Muscle layer of duodenum (tissue), 2 donors: ENCODE measurements around the gene CACFD1.

Source experiments
- H3K27ac ChIP-seq: one replicate; pipeline ENCODE4 v1.7.0; 2013; ENCODE audit warnings: mild to moderate bottlenecking, low read length
- H3K27me3 ChIP-seq: one replicate; pipeline ENCODE4 v1.7.0; 2013; ENCODE audit warnings: low read depth, mild to moderate bottlenecking, control low read depth, low read length
- H3K36me3 ChIP-seq, 2 donors: one replicate each; pipeline ENCODE4 v1.7.0; 2013; ENCODE audit warnings: low read length in 2 of 2, control low read depth in 1 of 2, mild to moderate bottlenecking in 1 of 2; ENCODE audit not compliant: insufficient read depth in 2 of 2, control insufficient read depth in 1 of 2
- H3K4me1 ChIP-seq, 2 donors: one replicate each; pipeline ENCODE4 v1.7.0; 2013; ENCODE audit warnings: low read length in 2 of 2, mild to moderate bottlenecking in 2 of 2, control low read depth in 1 of 2, moderate library complexity in 1 of 2; ENCODE audit not compliant: insufficient read depth in 2 of 2, control insufficient read depth in 1 of 2
- H3K4me3 ChIP-seq, 2 donors: one replicate each; pipeline ENCODE4 v1.7.0; 2013; ENCODE audit warnings: low read length in 2 of 2, low read depth in 1 of 2, mild to moderate bottlenecking in 1 of 2
- H3K9me3 ChIP-seq, 2 donors: one replicate each; pipeline ENCODE4 v1.7.0; 2013; ENCODE audit warnings: low read length in 2 of 2, control low read depth in 1 of 2, mild to moderate bottlenecking in 1 of 2; ENCODE audit not compliant: control insufficient read depth in 1 of 2
- donor health status: healthy.

The CACFD1 gene

DNA sequence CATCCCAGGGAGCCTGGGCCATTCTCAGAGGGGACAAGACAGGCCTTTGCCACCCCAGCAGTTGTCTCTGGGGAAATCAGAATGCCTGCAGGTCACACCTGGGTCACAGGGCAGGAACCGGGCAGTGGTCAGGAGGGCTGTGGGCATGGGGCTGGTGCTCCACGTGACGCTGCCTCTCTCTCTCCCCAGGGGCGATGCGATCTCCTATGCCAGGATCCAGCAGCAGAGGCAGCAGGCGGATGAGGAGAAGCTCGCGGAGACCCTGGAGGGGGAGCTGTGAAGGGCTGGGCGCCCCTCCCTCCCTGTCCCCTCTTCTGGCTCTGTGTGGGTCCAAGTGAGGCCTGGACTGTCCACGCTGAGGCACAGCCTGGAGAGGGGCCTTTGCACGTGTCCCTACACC is 8.6 kb downstream of the CACFD1 start:
- Histone ChIP-seq H3K27me3 (no peaks in the 10 kb centered on the region), H3K27ac (no peak overlapping the region), H3K4me3 (no peak overlapping the region), H3K9me3 (no peaks in the 10 kb centered on the region), H3K4me1 (no peaks in the 10 kb centered on the region), H3K36me3 (peaks cover 0 to 36% of the 10 kb centered on the region in 2 donors)

DNA sequence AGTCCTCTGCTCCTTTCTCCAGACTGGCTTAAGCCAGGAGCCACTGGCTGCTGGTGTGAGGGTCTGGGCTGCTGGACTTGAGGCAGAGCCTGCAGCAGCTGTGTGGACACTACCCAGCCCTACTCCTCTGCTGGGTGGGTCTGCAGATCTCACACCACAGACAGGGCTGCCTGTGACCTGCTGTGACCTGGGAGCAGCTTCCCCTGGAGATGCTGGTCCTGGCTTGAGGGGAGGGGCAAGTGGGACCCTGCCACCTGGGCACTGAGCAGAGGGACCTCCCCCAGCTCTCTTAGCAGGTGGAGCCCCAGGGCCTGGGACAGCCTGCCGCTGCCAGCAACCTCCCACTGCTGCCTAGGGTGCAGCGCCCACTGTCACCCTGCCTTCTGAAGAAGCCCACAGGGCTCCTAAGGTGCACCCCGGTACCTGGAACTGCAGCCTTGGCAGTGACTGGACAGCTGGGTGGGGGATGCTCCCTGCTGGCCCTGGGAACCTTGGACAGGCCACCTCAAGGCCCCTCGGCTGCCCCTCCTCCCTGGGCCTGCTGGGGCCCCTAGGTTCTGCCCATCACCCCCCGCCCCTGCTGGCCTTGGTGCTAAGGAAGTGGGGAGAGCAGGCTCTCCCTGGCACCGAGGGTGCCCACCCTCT is 9.1 kb downstream of the CACFD1 start:
- H3K4me3 ChIP-seq = no peak overlapping the region
- no peaks in the 10 kb centered on the region for H3K27me3 ChIP-seq
- H3K9me3 ChIP-seq = no peaks in the 10 kb centered on the region
- no peak overlapping the region for H3K27ac ChIP-seq
- peaks cover 0 to 36% of the 10 kb centered on the region in 2 donors for H3K36me3 ChIP-seq
- no peaks in the 10 kb centered on the region for H3K4me1 ChIP-seq

DNA sequence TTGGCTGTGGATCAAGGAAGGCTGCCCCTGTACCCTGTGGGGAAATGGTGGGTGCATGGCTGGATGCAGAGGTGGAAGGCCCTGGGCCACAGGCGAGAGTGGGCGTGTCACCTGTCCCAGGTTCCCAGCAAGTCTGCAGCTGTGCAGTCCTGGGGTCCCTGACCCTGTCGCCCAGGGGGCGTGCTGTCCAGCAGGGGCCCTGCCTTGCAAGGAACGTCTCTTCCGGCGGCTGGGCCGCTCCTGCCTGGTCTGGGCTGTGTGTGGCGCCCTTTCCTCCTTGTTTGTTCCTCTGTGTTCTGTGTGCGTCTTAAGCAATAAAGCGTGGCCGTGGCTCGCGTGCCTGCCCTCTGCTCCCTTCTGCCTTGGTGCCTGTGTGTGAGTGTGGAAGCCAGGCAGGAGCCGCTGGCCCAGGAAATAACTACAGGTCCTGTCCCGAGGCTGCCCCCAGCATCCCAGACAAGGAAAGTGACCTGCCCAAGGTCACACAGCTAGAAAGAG is 10.7 kb downstream of the CACFD1 start:
- Histone ChIP-seq H3K9me3 (no peaks in the 10 kb centered on the region), H3K4me3 (no peak overlapping the region), H3K4me1 (no peaks in the 10 kb centered on the region), H3K27me3 (no peaks in the 10 kb centered on the region), H3K27ac (no peak overlapping the region), H3K36me3 (peaks cover 0 to 26% of the 10 kb centered on the region in 2 donors)

DNA sequence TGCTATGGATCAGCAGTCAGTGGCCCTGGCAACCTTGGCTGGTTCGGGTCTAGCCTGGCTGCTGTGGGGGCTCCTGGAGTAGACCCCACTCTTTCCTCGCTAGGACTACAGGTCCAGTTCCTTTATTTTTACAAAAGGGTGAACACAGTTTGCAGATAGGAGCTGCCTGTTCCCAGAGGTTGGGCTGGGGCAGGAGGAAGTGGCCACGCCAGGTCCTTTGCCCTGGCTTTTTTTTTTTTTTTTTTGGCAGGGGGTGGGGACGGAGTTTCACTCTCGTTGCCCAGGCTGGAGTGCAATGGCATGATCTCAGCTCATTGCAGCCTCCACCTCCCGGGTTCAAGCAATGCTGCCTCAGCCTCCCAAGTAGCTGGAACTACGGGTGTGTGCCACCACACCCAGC is 11.2 kb downstream of the CACFD1 start:
- Histone ChIP-seq H3K27ac (no peak overlapping the region), H3K9me3 (no peaks in the 10 kb centered on the region), H3K36me3 (peaks cover 0 to 26% of the 10 kb centered on the region in 2 donors), H3K4me3 (no peak overlapping the region), H3K27me3 (no peaks in the 10 kb centered on the region), H3K4me1 (no peaks in the 10 kb centered on the region)

DNA sequence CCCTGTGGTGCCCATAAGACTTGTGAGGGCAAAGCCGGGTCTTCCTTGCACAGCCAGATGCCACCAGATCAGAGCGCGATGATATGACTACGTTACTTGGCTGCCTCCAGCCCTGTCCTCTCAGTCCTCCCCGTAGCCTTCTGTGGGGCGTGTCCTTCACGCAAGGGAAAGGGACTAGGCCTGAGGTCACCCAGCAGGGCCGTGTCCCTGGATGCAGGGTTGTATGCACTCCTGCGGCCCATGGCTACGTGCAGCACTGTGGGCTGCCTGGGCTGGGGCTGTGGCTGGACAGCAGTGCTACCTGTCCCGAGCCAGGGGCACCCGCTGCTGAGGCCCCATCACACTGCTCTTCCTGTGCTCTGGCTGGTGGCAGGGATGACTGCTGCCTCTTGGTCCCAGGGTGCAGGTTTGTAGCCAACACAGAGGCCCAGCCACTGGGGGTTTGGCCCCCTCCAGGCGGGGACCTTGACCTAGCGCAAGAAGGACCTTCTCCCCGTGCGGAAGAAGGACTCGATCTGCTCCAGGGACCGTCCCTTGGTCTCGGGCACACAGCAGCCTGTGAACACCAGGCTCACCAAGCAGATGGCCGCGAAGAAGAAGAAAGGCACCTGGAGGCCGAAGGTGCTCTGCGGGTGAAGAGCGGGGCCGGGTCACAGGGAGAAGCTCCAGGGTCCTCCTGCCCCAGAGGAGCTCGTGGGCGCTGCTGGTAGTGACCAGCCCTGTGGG is 11.9 kb downstream of the CACFD1 start:
- H3K4me1 ChIP-seq = no peaks in the 10 kb centered on the region

DNA sequence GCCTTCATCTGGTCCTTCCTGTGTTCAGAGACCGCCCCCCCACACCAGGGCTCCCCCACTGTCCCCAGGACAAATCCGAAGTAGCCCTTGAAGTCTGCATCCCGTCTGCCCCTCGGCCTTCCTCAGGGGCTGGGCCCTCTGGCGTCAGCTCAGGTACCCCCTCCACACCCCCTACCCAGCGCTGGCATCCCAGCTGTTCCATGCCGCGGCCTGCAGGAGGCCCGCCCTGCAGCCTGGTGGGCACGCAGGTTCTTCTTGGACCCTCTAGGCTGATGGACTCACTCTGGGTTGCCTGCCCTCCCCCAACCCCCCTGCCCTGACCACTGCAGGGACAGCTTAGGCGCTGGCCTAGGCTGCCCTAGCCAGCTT is 12.5 kb downstream of the CACFD1 start:
- no peaks in the 10 kb centered on the region for H3K9me3 ChIP-seq
- H3K27me3 ChIP-seq = no peaks in the 10 kb centered on the region
- H3K36me3 ChIP-seq = peaks cover 0 to 22% of the 10 kb centered on the region in 2 donors
- H3K27ac ChIP-seq = no peak overlapping the region
- H3K4me1 ChIP-seq = no peaks in the 10 kb centered on the region
- H3K4me3 ChIP-seq = no peak overlapping the region

More for the DNA sequence above, 11.9 kb downstream of the CACFD1 start:
- no peaks in the 10 kb centered on the region for H3K9me3 ChIP-seq
- no peaks in the 10 kb centered on the region for H3K27me3 ChIP-seq
- H3K27ac ChIP-seq = no peak overlapping the region
- H3K36me3 ChIP-seq = peaks cover 0 to 26% of the 10 kb centered on the region in 2 donors
- H3K4me3 ChIP-seq = no peak overlapping the region

DNA sequence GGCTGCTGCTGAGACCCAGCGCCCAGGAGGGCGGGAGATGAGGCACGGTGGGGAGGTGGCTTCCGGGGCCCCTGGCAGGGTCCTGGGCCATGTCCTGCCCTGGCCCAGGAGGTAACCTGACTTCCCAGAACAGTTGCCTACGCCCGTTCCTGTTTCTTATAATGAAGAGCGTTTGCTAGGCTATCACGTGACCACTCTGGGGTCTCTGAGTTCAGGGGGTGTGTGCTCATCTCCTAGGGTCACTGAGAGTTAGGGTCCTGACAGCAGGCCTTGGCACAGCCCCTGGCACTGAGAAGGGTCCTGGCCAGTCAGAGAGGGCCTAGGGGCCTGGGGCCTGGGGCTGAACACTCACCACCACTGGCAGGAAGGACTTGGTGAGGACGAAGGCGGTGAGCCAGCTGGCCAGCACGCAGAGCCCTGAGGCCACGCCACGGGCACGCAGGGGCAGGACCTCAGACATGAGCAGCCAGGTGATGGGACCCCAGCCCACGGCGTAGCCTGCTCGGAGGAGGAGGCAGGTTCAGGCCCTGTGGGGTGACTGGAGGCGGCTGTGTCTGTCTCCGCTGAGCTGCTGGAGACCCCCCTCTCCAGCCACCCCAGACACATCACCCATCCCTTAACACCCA is 13.1 kb downstream of the CACFD1 start:
- Histone ChIP-seq H3K4me1 (no peaks in the 10 kb centered on the region), H3K27me3 (no peaks in the 10 kb centered on the region), H3K9me3 (no peaks in the 10 kb centered on the region), H3K36me3 (peaks cover 0 to 17% of the 10 kb centered on the region in 2 donors), H3K4me3 (no peak overlapping the region), H3K27ac (no peak overlapping the region)

DNA sequence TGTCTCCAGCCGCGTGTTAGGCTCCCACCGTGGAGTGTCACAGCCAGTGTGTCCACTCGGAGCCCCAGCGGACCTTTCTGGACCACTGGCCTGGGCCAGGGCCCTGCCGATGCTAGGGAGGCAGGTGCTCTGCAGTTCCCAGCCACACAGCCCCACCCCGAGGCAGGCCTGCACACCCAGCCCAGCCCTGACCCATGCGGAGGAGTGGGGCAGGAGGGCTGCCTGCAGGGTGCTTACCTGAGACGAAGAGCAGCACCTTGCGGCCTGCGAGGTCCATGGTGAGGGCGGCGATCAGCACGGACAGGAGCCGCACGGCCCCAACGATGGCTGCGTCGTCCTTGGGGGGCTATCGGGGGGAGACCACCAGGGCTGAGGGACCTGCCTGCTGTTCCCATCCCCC is 14.0 kb downstream of the CACFD1 start:
- Histone ChIP-seq H3K36me3 (peaks cover 0 to 8% of the 10 kb centered on the region in 2 donors), H3K4me1 (peaks cover 0 to 7% of the 10 kb centered on the region in 2 donors), H3K9me3 (no peaks in the 10 kb centered on the region), H3K27me3 (no peaks in the 10 kb centered on the region), H3K4me3 (no peak overlapping the region), H3K27ac (no peak overlapping the region)

DNA sequence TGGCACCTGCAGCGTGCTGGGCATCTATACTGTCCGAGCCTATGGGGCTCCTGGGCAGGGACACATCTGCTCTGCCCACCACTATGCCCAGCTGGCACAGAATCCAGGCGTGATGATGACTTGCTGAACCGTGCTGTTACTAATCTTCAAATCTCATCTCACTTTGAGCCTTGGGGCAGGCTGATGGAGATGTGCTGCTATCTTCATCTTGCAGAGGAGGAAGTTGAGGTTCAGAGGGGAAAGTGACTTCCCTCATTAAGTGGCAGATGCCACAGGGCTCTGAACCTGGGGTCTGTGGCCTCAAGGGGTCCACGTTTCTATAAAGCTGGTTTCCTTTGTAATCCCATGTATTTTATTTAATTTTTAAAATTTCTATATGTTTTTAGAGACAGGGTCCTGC is 14.4 kb downstream of the CACFD1 start:
- Histone ChIP-seq H3K36me3 (peaks cover 0 to 4% of the 10 kb centered on the region in 2 donors), H3K4me3 (no peak overlapping the region), H3K9me3 (no peaks in the 10 kb centered on the region), H3K27me3 (no peaks in the 10 kb centered on the region), H3K4me1 (peaks cover 0 to 11% of the 10 kb centered on the region in 2 donors), H3K27ac (no peak overlapping the region)

DNA sequence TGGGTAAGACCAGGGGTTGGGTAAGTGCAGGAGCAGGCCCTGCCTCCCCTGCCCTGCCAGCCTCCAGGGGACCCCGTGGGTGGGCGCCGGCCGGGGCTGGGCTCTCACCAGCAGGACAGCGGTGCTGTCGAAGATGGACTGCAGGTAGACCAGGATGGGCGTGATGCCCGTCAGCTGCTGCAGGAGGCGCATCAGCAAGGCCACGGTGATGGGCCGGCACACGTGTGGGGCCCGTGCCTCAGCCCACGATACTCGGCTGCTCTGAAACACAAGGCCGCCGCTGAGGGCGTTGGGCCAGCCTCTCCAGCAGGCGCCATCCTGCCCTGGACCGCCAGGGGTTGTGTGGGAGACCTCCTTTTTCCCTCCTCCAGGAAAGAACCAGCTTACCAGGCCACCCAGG is 15.1 kb downstream of the CACFD1 start:
- H3K36me3 ChIP-seq = no peaks in the 10 kb centered on the region
- H3K4me1 ChIP-seq = peaks cover 0 to 16% of the 10 kb centered on the region in 2 donors
- no peaks in the 10 kb centered on the region for H3K27me3 ChIP-seq
- no peak overlapping the region for H3K4me3 ChIP-seq
- H3K27ac ChIP-seq = no peak overlapping the region
- no peaks in the 10 kb centered on the region for H3K9me3 ChIP-seq

DNA sequence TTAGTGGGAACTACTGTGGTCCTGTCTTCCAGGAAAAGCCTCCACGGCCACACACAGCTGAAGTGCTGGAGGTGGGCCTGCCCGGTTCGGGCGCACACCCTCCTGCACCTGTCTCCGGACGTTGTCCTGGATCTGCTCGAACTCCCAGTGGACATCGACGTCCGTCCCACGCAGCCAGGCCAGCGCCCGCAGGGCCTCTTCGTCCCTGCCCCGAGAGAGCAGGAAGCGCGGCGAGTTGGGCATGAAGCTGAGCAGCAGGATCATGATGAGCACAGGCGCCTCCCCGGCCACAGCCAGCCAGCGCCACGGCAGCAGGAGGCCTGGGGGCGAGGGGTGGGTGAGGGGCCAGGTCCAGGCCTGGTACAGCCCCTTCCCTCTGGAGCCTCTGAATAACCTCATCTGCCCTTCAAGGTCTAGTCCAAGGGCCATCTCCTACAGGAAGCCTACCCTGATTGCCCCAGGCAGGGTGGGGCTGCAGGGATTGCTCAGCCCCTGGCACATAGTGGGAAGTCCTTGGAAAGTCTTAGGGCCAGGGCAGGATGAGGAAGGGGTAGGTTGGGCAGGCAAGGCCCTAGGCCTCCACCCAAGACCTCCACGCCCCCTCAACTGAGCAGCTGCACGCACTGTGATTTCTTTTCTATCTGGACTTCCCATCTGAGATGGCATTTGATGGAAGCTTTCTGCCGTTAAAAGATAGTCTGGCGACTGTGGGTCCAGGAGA is 15.7 kb downstream of the CACFD1 start:
- Histone ChIP-seq H3K9me3 (no peaks in the 10 kb centered on the region), H3K36me3 (no peaks in the 10 kb centered on the region), H3K27me3 (no peaks in the 10 kb centered on the region), H3K4me3 (no peak overlapping the region), H3K4me1 (peaks cover 0 to 16% of the 10 kb centered on the region in 2 donors), H3K27ac (no peak overlapping the region)
